Liver (tissue), 9 donors: ENCODE measurements around the gene FYCO1. TPM values are rescaled to one million over a fixed set of nuclear protein-coding genes. Genes with fewer than 3 reads are reported as not detected.

Experiments
- DNase-seq: peaks from one replicate; pipeline ENCODE4 v3.0.0-alpha.2; 2017; ENCODE audit warnings: low spot score
- H3K27ac ChIP-seq, 2 donors: one replicate each; pipeline ENCODE4 v1.7.0; 2013; ENCODE audit warnings: inconsistent platforms in 2 of 2, low read length in 2 of 2, control low read depth in 1 of 2, low read depth in 1 of 2, mild to moderate bottlenecking in 1 of 2
- H3K27me3 ChIP-seq, 4 donors: one replicate each; pipeline versions ENCODE4 v1.6.1 to v1.7.0; 2013; ENCODE audit warnings: low read length in 3 of 4, inconsistent platforms in 1 of 4, mild to moderate bottlenecking in 1 of 4, moderate library complexity in 1 of 4; ENCODE audit not compliant: control insufficient read depth in 4 of 4, insufficient read depth in 4 of 4
- H3K36me3 ChIP-seq, 4 donors: one replicate each; pipeline versions ENCODE4 v1.6.1 to v1.7.0; 2013; ENCODE audit warnings: low read length in 3 of 4, mild to moderate bottlenecking in 3 of 4, low read depth in 1 of 4, moderate library complexity in 1 of 4; ENCODE audit not compliant: control insufficient read depth in 4 of 4, insufficient read depth in 3 of 4
- H3K4me1 ChIP-seq, 4 donors: one replicate each; pipeline versions ENCODE4 v1.6.1 to v1.7.0; 2013; ENCODE audit warnings: low read length in 3 of 4, mild to moderate bottlenecking in 3 of 4, moderate library complexity in 1 of 4; ENCODE audit not compliant: control insufficient read depth in 4 of 4, insufficient read depth in 4 of 4
- H3K4me3 ChIP-seq, 3 donors: one replicate each; pipeline versions ENCODE4 v1.6.1 to v1.7.0; 2013; ENCODE audit warnings: low read length in 3 of 3, control low read depth in 1 of 3, low read depth in 1 of 3, mild to moderate bottlenecking in 1 of 3
- H3K9ac ChIP-seq, 2 donors: one replicate each; pipeline ENCODE4 v1.7.0; 2013; ENCODE audit warnings: low read length in 2 of 2, mild to moderate bottlenecking in 2 of 2, moderate library complexity in 2 of 2, control low read depth in 1 of 2, low read depth in 1 of 2
- H3K9me3 ChIP-seq, 4 donors: one replicate each; pipeline versions ENCODE4 v1.6.1 to v1.7.0; 2013; ENCODE audit warnings: low read length in 3 of 4; ENCODE audit not compliant: control insufficient read depth in 4 of 4
- ATF3 ChIP-seq: IDR thresholded peaks from 2 replicates; pipeline ENCODE4 v1.6.1; 2016; ENCODE audit warnings: antibody characterized with exemption
- EGR1 ChIP-seq, 2 donors: IDR thresholded peaks; 2 replicates each; pipeline ENCODE4 v1.6.1; 2016 to 2018; ENCODE audit warnings: antibody characterized with exemption in 2 of 2, low read depth in 2 of 2
- FOXA1 ChIP-seq: IDR thresholded peaks from 2 replicates; pipeline ENCODE4 v1.6.1; 2016; ENCODE audit warnings: antibody characterized with exemption
- GABPA ChIP-seq, 2 donors: IDR thresholded peaks in 1 of 2; conservative IDR thresholded peaks in 1 of 2; 2 replicates each; pipeline ENCODE4 v1.6.1; 2016; ENCODE audit warnings: antibody characterized with exemption in 2 of 2, mild to moderate bottlenecking in 1 of 2, moderate library complexity in 1 of 2
- HNF4A ChIP-seq, 2 donors: conservative IDR thresholded peaks; 2 replicates each; pipeline ENCODE4 v1.6.1; 2016; ENCODE audit warnings: antibody characterized with exemption in 2 of 2, mild to moderate bottlenecking in 2 of 2
- HNF4G ChIP-seq: IDR thresholded peaks from 2 replicates; pipeline ENCODE4 v1.6.1; 2016; ENCODE audit warnings: antibody characterized with exemption
- JUND ChIP-seq, 2 donors: IDR thresholded peaks; 2 replicates each; pipeline ENCODE4 v1.6.1; 2016; ENCODE audit warnings: antibody characterized with exemption in 2 of 2
- NR2F2 ChIP-seq: IDR thresholded peaks from 2 replicates; pipeline ENCODE4 v1.6.1; 2016; ENCODE audit warnings: antibody characterized with exemption
- RAD21 ChIP-seq, 2 donors: IDR thresholded peaks; 2 replicates each; pipeline ENCODE4 v1.6.1; 2016; ENCODE audit warnings: antibody characterized with exemption in 2 of 2, mild to moderate bottlenecking in 2 of 2
- SP1 ChIP-seq: IDR thresholded peaks from 2 replicates; pipeline ENCODE4 v1.6.1; 2018; ENCODE audit warnings: antibody characterized with exemption, mild to moderate bottlenecking
- TAF1 ChIP-seq: conservative IDR thresholded peaks from 2 replicates; pipeline ENCODE4 v1.6.1; 2016; ENCODE audit warnings: antibody characterized with exemption, mild to moderate bottlenecking
- YY1 ChIP-seq: IDR thresholded peaks from 2 replicates; pipeline ENCODE4 v1.6.1; 2016; ENCODE audit warnings: antibody characterized with exemption, mild to moderate bottlenecking
- WGBS: extraction: QIAGEN DNeasy Blood & Tissue Kit; methylation state at CpG from one replicate; pipeline ENCODE4 v1.1.7; 2013; 5-methylcytosine and 5-hydroxymethylcytosine counted together
- polyA plus RNA-seq, 2 donors: library from polyadenylated mRNA; stranded (reverse) in 1 of 2; unstranded in 1 of 2; fragments of 200-250 nt in 1 of 2; fragments of >200 nt in 1 of 2; fragmentation: Nextera tagmentation in 1 of 2; extraction: Ambion mirVana in 1 of 2; gene quantifications; one replicate each; pipeline versions ENCODE4 v1.2.1 to v1.2.3, GENCODE V29; 2013 to 2015
- total RNA-seq, 2 donors: library from RNA; depleted of rRNA; stranded (reverse); fragments of >200 nt; gene quantifications; one replicate each; pipeline ENCODE4 v1.2.3, GENCODE V29; 2014
- TF ChIP-seq, protein P1 (sequence below): IDR thresholded peaks from 2 replicates; pipeline ENCODE4 v1.6.1; 2016; ENCODE audit warnings: antibody characterized with exemption, mild to moderate bottlenecking
- TF ChIP-seq, protein P2 (sequence below): fragments of 150-350 bp; IDR thresholded peaks from 2 replicates; pipeline ENCODE4 v1.5.1; 2017; ENCODE audit warnings: improper control_type of control experiment, low read depth, low read length; ENCODE audit not compliant: missing input control
- TF ChIP-seq, protein P3 (sequence below): IDR thresholded peaks from 2 replicates; pipeline ENCODE4 v1.6.1; 2016; ENCODE audit warnings: antibody characterized with exemption
- donor health status: healthy.
- donor health status: healthy.
- donor health status: healthy.
- donor health status: healthy.
- donor health status: healthy.

Gene FYCO1
- total and polyA plus RNA-seq, 4 donors: 3.0 to 17.1 (median 10.2) TPM

GRCh38 chr3:45894015-45894414 lies 101.6 kb downstream of the FYCO1 start:
- TF ChIP-seq ATF3 (no peak), TAF1 (no peak), SP1 (no peak)
- Histone ChIP-seq H3K4me3 (no peak overlapping the region), H3K9me3 (no peaks in the 10 kb centered on the region), H3K27me3 (no peaks in the 10 kb centered on the region), H3K9ac (no peak overlapping the region), H3K36me3 (no peaks in the 10 kb centered on the region), H3K27ac (no peak overlapping the region), H3K4me1 (no peaks in the 10 kb centered on the region)
- no peak for DNase-seq
- WGBS: 71% methylated on average over 6 of the region's 6 CpGs

DNA sequence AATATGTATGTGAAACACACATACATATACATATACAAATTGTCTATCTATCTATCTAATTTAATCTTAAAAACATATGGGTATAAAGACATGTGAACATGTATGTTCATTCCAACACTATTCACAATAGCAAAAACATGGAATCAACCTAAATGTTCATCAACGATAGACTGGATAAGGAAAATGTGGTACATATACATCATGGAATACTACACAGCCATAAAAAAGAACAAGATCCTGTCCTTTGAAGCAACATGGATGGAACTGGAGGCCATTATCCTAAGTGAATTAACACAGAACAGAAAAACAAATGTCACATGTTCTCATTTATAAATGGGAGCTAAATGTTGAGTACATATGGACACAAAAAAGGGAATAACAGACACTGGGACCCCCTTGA lies 103.5 kb downstream of the FYCO1 start:
- Histone ChIP-seq H3K27ac (no peak overlapping the region), H3K4me3 (no peak overlapping the region), H3K36me3 (no peaks in the 10 kb centered on the region), H3K9ac (no peak overlapping the region), H3K9me3 (no peaks in the 10 kb centered on the region), H3K4me1 (no peaks in the 10 kb centered on the region), H3K27me3 (no peaks in the 10 kb centered on the region)
- no peak for TF ChIP-seq JUND (IDR thresholded peaks at IDR 0.05)
- TF ChIP-seq YY1: no peak
- no peak for TF ChIP-seq ATF3
- no peak for TF ChIP-seq EGR1 (IDR thresholded peaks at IDR 0.05; ENCODE audit: low read depth in 2 of 2)
- TF ChIP-seq, protein P1, sequence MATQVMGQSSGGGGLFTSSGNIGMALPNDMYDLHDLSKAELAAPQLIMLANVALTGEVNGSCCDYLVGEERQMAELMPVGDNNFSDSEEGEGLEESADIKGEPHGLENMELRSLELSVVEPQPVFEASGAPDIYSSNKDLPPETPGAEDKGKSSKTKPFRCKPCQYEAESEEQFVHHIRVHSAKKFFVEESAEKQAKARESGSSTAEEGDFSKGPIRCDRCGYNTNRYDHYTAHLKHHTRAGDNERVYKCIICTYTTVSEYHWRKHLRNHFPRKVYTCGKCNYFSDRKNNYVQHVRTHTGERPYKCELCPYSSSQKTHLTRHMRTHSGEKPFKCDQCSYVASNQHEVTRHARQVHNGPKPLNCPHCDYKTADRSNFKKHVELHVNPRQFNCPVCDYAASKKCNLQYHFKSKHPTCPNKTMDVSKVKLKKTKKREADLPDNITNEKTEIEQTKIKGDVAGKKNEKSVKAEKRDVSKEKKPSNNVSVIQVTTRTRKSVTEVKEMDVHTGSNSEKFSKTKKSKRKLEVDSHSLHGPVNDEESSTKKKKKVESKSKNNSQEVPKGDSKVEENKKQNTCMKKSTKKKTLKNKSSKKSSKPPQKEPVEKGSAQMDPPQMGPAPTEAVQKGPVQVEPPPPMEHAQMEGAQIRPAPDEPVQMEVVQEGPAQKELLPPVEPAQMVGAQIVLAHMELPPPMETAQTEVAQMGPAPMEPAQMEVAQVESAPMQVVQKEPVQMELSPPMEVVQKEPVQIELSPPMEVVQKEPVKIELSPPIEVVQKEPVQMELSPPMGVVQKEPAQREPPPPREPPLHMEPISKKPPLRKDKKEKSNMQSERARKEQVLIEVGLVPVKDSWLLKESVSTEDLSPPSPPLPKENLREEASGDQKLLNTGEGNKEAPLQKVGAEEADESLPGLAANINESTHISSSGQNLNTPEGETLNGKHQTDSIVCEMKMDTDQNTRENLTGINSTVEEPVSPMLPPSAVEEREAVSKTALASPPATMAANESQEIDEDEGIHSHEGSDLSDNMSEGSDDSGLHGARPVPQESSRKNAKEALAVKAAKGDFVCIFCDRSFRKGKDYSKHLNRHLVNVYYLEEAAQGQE: no peak
- no peak for TF ChIP-seq GABPA (IDR thresholded peaks at IDR 0.05 in 1 of 2, conservative IDR thresholded peaks at IDR 0.05 in 1 of 2)
- TF ChIP-seq, protein P2, sequence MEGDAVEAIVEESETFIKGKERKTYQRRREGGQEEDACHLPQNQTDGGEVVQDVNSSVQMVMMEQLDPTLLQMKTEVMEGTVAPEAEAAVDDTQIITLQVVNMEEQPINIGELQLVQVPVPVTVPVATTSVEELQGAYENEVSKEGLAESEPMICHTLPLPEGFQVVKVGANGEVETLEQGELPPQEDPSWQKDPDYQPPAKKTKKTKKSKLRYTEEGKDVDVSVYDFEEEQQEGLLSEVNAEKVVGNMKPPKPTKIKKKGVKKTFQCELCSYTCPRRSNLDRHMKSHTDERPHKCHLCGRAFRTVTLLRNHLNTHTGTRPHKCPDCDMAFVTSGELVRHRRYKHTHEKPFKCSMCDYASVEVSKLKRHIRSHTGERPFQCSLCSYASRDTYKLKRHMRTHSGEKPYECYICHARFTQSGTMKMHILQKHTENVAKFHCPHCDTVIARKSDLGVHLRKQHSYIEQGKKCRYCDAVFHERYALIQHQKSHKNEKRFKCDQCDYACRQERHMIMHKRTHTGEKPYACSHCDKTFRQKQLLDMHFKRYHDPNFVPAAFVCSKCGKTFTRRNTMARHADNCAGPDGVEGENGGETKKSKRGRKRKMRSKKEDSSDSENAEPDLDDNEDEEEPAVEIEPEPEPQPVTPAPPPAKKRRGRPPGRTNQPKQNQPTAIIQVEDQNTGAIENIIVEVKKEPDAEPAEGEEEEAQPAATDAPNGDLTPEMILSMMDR: no peak
- TF ChIP-seq FOXA1: no peak
- no peak for TF ChIP-seq HNF4A (conservative IDR thresholded peaks at IDR 0.05)
- TF ChIP-seq SP1: no peak
- TF ChIP-seq HNF4G: no peak
- TF ChIP-seq RAD21 (IDR thresholded peaks at IDR 0.05): no peak
- no peak for TF ChIP-seq NR2F2
- TF ChIP-seq, protein P3, sequence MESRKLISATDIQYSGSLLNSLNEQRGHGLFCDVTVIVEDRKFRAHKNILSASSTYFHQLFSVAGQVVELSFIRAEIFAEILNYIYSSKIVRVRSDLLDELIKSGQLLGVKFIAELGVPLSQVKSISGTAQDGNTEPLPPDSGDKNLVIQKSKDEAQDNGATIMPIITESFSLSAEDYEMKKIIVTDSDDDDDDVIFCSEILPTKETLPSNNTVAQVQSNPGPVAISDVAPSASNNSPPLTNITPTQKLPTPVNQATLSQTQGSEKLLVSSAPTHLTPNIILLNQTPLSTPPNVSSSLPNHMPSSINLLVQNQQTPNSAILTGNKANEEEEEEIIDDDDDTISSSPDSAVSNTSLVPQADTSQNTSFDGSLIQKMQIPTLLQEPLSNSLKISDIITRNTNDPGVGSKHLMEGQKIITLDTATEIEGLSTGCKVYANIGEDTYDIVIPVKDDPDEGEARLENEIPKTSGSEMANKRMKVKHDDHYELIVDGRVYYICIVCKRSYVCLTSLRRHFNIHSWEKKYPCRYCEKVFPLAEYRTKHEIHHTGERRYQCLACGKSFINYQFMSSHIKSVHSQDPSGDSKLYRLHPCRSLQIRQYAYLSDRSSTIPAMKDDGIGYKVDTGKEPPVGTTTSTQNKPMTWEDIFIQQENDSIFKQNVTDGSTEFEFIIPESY: no peak
- no peak for DNase-seq
- 97% methylated on average over 1 of the region's 1 CpG for WGBS
